Measurements from ENCODE around the gene CLEC12A. TPM values are rescaled to one million over a fixed set of nuclear protein-coding genes. Genes with fewer than 3 reads are reported as not detected.
"Not testable (repeated sequence)": the region's sequence is repeated elsewhere in the genome, so short reads cannot be mapped to it uniquely, and the experiment has no call there.

CLEC12A gene
- total and polyA plus RNA-seq, 5 experiments from 2014 or later = 0.15 to 0.31 TPM; not detected in 3

DNA sequence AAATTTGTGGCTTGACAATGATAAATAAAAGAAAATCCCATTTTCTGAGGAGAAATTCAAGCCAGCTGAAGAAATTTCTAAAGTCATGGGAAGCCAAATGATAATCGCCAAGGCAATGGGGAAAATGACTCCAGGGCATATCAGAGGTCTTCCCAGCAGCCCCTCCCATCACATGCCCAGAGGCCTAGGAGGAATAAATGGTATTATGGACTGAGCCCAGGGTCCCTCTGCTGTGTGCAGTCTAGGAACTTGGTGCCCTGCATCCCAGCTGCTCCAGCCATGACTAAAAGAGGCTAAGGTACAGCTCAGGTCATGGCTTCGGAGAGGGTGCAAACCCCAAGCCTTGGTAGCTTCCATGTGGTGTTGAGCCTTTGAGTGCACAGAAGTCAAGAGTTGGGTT, 4.4 kb downstream of the CLEC12A start:
- no peak for ATAC-seq
- Mint-ChIP-seq H3K27ac (no peak overlapping the region), H3K36me3 (peaks cover 0 to 20% (median 13%) of the 10 kb centered on the region in 3 donors), H3K4me1 (no peaks in the 10 kb centered on the region), H3K27me3 (peaks cover 0 to 31% (median 12%) of the 10 kb centered on the region in 5 donors), H3K4me3 (no peak overlapping the region), H3K9me3 (peaks cover 0 to 27% (median 15%) of the 10 kb centered on the region in 9 donors)
- POLR2A ChIA-PET = no interaction called here
- DNase-seq = no peak

DNA sequence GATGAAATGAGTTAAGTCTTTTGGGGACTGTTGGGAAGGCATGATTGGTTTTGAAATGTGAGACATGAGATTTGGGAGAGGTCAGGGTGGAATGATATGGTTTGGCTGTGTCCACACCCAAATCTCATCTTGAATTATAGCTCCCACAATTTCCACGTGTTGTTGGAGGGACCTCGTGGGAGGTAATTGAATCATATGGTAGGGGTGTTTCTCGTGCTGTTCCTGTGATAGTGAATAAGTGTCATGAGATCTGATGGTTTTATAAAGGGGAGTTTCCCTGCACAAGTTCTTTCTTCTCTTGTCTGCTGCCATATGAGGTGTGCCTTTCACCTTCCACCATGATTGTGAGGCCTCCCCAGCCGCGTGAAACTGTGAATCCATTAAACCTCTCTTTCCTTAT, 5.4 kb downstream of the CLEC12A start:
- DNase-seq, POLR2A ChIA-PET, H3K4me3 Mint-ChIP-seq, ATAC-seq, H3K27ac Mint-ChIP-seq, H3K4me1 Mint-ChIP-seq: not testable (repeated sequence)
- H3K9me3 Mint-ChIP-seq = peaks cover 0 to 27% (median 15%) of the 10 kb centered on the region in 9 donors
- H3K36me3 Mint-ChIP-seq = peaks cover 0 to 20% (median 13%) of the 10 kb centered on the region in 3 donors
- peaks cover 0 to 31% (median 12%) of the 10 kb centered on the region in 5 donors for H3K27me3 Mint-ChIP-seq

DNA sequence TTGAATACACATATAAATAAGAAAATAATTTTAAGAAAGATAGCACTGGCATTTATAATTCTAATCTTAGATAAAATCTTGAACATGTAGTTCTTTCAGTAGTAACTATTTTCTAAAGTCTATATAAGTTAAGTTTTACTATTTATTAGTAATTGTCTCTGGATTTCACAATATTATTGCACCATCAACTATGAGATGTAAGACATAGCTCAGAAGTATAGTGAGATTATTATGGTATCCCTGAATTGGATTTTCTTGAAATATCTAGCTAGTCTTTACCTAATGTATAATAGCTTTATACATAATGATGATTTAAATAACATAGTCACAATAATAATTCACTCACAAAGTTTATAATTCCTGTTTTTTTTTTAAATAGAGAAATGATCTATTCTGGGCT, 6.7 kb downstream of the CLEC12A start:
- H3K36me3 Mint-ChIP-seq = peaks cover 0 to 20% (median 13%) of the 10 kb centered on the region in 3 donors
- DNase-seq = no peak
- POLR2A ChIA-PET = no interaction called here
- no peak overlapping the region for H3K4me3 Mint-ChIP-seq
- no peaks in the 10 kb centered on the region for H3K4me1 Mint-ChIP-seq
- peaks cover 0 to 31% (median 12%) of the 10 kb centered on the region in 5 donors for H3K27me3 Mint-ChIP-seq
- H3K27ac Mint-ChIP-seq = no peak overlapping the region
- no peak for ATAC-seq
- peaks cover 0 to 27% (median 15%) of the 10 kb centered on the region in 9 donors for H3K9me3 Mint-ChIP-seq

DNA sequence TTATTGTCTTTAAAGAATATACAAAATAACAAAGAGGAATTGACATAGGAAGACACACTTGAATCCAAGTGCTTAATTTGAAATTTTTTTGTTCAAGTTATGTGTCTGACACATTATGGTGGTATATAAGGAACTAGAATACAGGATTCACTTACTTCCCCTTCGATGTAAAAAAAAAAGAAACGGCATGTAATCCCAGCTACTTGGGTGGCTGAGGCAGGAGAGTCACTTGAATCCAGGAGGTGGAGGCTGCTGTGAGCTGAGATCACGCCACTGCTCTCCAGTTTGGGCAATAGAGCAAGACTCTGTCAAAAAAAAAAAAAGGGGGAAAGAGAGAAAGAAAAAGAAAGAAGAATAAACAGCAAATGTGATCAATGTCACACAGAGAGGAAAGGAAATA, 8.9 kb downstream of the CLEC12A start:
- DNase-seq = no peak
- POLR2A ChIA-PET = no interaction called here
- Mint-ChIP-seq H3K27me3 (peaks cover 0 to 16% (median 3%) of the 10 kb centered on the region in 5 donors), H3K36me3 (peaks cover 0 to 16% (median 11%) of the 10 kb centered on the region in 3 donors), H3K4me1 (no peaks in the 10 kb centered on the region), H3K27ac (no peak overlapping the region), H3K4me3 (no peak overlapping the region), H3K9me3 (peaks cover 0 to 24% (median 13%) of the 10 kb centered on the region in 9 donors)
- no peak for ATAC-seq

DNA sequence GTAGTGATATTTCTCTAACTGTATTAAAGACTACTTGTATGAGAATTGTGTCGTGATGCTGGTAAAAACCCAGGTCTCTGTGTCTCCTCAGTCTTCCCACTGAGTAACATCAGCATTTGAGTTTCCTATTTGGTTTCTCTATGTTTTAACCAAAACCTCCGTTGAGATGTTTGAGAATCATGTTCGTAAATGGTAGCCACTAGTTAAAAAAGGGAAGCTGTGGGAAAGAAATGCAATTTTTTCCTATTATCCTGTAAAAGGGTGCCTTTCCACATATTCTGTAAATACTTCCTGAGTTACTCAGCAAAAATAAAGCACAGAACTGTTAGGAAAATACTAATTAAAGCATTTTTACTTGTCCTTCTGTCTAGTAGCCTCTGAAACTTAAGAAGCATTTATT, 20.7 kb downstream of the CLEC12A start:
- peaks cover 5 to 22% (median 8%) of the 10 kb centered on the region in 5 donors for H3K27me3 Mint-ChIP-seq
- DNase-seq = no peak
- POLR2A ChIA-PET = no interaction called here
- peaks cover 0 to 11% (median 0%) of the 10 kb centered on the region in 4 donors for H3K4me1 Mint-ChIP-seq
- no peak overlapping the region for H3K27ac Mint-ChIP-seq
- H3K4me3 Mint-ChIP-seq = no peak overlapping the region
- H3K36me3 Mint-ChIP-seq = no peaks in the 10 kb centered on the region
- ATAC-seq = no peak
- H3K9me3 Mint-ChIP-seq = peaks cover 0 to 4% (median 0%) of the 10 kb centered on the region in 9 donors

DNA sequence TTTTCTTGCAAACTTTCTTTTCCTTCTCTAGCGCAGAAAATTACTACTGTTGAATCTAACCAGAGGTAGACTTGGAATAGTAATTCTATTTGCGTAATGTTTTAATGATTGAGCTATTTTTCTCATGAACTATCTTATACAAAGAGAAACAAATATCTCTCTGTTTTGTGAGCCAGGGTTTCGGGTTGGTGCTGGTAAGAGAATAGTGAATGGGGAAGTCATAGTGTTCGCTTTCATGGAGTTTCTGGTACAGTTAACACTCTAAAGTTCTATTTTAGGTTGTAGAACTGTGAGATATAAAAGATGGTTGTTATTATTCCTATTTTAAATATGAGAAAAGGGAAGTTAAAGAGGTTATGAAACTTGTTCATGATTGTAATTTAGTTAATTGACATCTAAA, 21.1 kb downstream of the CLEC12A start:
- H3K4me1 Mint-ChIP-seq = peaks cover 0 to 11% (median 0%) of the 10 kb centered on the region in 4 donors
- H3K4me3 Mint-ChIP-seq = no peak overlapping the region
- H3K9me3 Mint-ChIP-seq = peaks cover 0 to 4% (median 0%) of the 10 kb centered on the region in 9 donors
- H3K36me3 Mint-ChIP-seq = no peaks in the 10 kb centered on the region
- POLR2A ChIA-PET = no interaction called here
- DNase-seq (no peak), ATAC-seq (no peak)
- no peak overlapping the region for H3K27ac Mint-ChIP-seq
- peaks cover 5 to 22% (median 8%) of the 10 kb centered on the region in 5 donors for H3K27me3 Mint-ChIP-seq

DNA sequence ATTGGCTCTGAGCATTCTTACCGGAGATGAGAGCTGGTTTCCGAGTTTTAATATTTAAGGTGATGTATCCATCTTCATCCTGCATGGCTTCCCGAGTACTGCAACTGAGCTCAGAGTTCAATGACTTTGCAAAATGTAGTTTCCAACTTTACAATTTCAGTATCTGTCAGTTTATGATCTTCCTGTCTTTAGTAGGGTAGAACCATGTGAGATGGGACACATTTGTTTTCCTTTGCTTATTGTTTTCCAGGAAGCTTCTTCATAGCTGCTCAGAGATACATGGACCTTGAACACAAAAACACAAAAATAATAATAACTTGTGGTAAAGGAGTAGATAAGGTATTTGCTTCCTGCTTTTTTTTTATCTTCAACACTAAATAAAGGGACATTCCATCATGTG, 27.8 kb downstream of the CLEC12A start, which contains the start of gene CLEC1B:
Gene CLEC1B (minus strand): TSS at position 106 of the 400 bp plus-strand sequence. CDS start 21 bp downstream, at position 85.
- Mint-ChIP-seq H3K36me3 (no peaks in the 10 kb centered on the region), H3K27me3 (peaks cover 0 to 7% (median 1%) of the 10 kb centered on the region in 5 donors), H3K4me3 (no peak within 1 kb of the TSS), H3K9me3 (no peaks in the 10 kb centered on the region), H3K27ac (no peak within 1 kb of the TSS), H3K4me1 (no peaks in the 10 kb centered on the region)
- POLR2A ChIA-PET = interaction anchor here (0.6 kb wide), 1 partner anchor 613 kb away, joined by 4 read pairs; no protein-coding TSS in a partner anchor
- DNase-seq = no peak
- ATAC-seq = no peak

DNA sequence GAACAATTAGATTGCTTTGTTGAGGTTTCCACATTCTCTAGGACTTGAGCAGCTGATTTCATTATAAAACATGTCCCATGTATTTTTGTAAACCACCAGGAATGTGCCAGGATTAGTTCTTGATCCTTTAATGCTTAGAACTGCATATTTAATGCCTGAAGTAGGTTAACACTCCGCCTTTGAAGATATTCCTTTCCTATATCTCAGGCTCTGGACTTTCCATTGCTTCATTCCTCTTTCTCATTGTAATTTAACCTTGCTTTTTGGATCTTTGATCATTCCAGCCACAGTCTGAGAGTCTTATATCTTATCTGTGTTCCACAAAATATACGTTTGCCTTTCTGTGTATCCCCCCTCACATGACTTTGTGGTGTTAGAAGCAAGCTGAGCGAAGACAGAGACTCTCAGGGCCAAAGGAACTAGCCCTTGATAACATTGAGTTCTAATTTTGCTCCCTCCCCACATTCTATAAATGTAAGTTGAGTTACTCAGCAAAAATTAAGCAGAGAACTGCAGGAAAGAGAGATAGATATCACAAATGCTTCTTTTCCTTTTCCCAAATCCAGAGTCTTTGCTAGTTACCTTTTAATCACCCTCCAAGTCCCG, 30.1 kb downstream of the CLEC12A start:
- Mint-ChIP-seq H3K27me3 (peaks cover 0 to 8% (median 3%) of the 10 kb centered on the region in 5 donors), H3K4me1 (no peaks in the 10 kb centered on the region), H3K4me3 (no peak overlapping the region), H3K9me3 (no peaks in the 10 kb centered on the region), H3K36me3 (no peaks in the 10 kb centered on the region), H3K27ac (no peak overlapping the region)
- ATAC-seq = no peak
- POLR2A ChIA-PET = interaction anchor here (0.7 kb wide), 1 partner anchor 35 kb away, joined by 5 read pairs; no protein-coding TSS in a partner anchor
- DNase-seq = no peak

DNA sequence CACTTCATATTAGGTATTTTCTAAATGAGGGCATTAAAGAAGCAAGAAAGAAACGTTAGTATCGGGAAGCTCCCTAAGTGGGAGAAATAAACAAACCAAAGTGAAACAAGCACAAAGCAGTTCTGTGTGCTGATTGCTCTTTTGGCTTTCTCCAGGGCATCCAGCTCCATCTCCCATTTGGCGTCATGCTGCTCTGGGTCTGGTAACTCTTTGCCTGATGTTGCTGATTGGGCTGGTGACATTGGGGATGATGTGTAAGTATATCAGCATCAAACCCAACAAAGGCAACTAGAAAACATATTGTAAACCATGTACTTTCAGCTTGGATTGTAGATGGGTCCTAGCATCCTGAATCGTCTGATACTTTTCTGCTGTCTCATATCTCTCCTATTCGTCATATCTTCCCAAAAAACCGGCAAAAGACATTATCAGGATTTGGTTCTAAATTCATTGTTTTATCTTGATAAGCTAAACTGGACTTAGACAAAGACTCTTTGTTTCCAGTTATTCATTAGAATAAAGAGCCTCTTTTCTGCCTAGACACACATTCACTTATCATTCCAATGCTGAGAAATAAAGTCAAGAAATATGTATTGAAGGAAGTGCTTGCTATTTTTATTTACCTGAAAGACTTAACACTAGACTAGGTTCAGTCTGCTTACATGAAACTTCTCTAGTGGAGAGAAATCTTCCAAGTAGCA, 41.6 kb downstream of the CLEC12A start:
- Mint-ChIP-seq H3K4me1 (no peaks in the 10 kb centered on the region), H3K27ac (no peak overlapping the region), H3K27me3 (peaks cover 6 to 20% (median 11%) of the 10 kb centered on the region in 5 donors), H3K9me3 (no peaks in the 10 kb centered on the region), H3K4me3 (no peak overlapping the region), H3K36me3 (no peaks in the 10 kb centered on the region)
- ATAC-seq (no peak), DNase-seq (no peak)
- POLR2A ChIA-PET = no interaction called here

DNA sequence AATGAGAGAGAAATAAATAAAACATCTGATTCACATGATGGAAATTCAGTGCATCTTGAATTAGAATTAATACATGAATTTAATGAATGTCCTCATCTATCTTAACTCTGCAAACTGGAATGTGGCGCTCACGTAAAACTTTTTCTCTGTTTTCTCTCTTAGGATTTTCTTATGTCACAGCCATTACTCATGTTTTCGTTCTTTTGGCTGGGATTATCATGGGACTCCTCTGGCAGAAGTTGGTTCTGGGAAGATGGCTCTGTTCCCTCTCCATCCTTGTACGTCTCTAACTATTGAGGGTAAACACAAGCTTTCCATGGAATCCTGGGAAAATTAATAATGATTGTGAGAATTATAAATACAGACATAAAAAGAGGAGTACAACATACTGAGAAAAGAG, 44.2 kb downstream of the CLEC12A start:
- H3K27me3 Mint-ChIP-seq = peaks cover 3 to 20% (median 8%) of the 10 kb centered on the region in 5 donors
- no peak for DNase-seq
- H3K9me3 Mint-ChIP-seq = no peaks in the 10 kb centered on the region
- no peaks in the 10 kb centered on the region for H3K4me1 Mint-ChIP-seq
- no peak for ATAC-seq
- H3K4me3 Mint-ChIP-seq = no peak overlapping the region
- no peak overlapping the region for H3K27ac Mint-ChIP-seq
- POLR2A ChIA-PET = no interaction called here
- H3K36me3 Mint-ChIP-seq = no peaks in the 10 kb centered on the region

DNA sequence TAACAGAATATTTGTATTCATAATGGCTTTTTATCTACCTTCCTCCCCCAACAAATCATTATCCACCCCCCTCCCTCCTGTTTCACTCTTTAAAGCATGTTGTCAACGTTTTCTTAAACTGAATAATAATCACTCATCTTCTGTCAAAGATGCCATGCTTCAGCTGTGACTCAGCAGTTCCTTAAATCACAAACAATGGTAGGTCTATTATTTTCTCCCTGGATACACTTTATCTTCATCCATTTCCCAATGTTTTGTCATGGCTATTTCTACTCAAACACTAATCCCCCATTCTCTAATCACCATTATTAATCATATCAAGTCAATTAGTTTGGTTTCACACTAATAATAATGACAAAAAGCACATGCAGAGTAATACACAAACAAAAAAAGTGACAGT, 45.7 kb downstream of the CLEC12A start:
- H3K4me3 Mint-ChIP-seq = no peak overlapping the region
- DNase-seq (no peak), ATAC-seq (no peak)
- no peak overlapping the region for H3K27ac Mint-ChIP-seq
- H3K9me3 Mint-ChIP-seq = no peaks in the 10 kb centered on the region
- H3K27me3 Mint-ChIP-seq = peaks cover 3 to 20% (median 5%) of the 10 kb centered on the region in 5 donors
- peaks cover 0 to 2% (median 0%) of the 10 kb centered on the region in 3 donors for H3K36me3 Mint-ChIP-seq
- H3K4me1 Mint-ChIP-seq = no peaks in the 10 kb centered on the region
- POLR2A ChIA-PET = no interaction called here

DNA sequence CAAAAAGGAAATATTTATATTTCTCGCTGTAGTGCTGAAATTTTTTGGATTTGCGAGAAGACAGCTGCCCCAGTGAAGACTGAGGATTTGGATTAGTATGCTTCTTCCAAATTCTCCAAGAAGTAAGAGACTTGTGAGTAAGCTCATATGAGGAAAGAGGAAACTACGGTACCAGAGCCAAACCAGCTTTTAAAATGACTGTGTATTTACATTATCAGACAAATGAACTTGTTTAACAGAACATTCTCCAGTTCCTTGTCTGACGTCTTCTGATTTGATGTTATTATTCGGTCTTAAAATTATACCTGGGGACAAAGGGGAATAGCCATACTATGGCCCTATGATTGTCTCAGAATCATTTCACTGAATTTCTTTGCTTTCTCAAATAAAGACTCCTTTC, 47.2 kb downstream of the CLEC12A start:
- H3K27ac Mint-ChIP-seq = no peak overlapping the region
- no peaks in the 10 kb centered on the region for H3K9me3 Mint-ChIP-seq
- H3K4me1 Mint-ChIP-seq = no peaks in the 10 kb centered on the region
- peaks cover 3 to 10% (median 3%) of the 10 kb centered on the region in 5 donors for H3K27me3 Mint-ChIP-seq
- ATAC-seq = no peak
- H3K4me3 Mint-ChIP-seq = no peak overlapping the region
- H3K36me3 Mint-ChIP-seq = peaks cover 0 to 2% (median 0%) of the 10 kb centered on the region in 3 donors
- no peak for DNase-seq
- POLR2A ChIA-PET = no interaction called here

DNA sequence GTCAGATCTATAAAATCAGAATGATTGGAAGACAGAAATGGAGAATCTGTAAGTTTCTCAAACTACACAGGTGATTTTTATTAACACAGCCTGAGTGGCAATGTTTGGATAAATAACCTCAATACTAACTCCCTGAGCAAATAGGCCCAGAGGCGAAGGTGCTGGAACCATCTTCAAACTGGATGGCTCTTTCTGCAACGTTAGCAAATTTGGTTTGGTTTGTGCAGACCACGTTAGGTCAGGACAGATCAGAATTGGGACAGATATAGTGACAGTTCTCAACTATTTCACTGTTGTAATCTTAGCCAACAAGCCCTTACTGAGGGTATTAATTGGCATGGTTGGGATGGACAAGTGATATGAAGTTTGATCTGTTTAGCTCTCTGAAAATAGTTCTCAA, 50.1 kb downstream of the CLEC12A start:
- peaks cover 0 to 2% (median 0%) of the 10 kb centered on the region in 3 donors for H3K36me3 Mint-ChIP-seq
- no peak overlapping the region for H3K27ac Mint-ChIP-seq
- H3K4me1 Mint-ChIP-seq = no peaks in the 10 kb centered on the region
- DNase-seq = no peak
- H3K4me3 Mint-ChIP-seq = no peak overlapping the region
- POLR2A ChIA-PET = no interaction called here
- H3K27me3 Mint-ChIP-seq = peaks cover 0 to 9% (median 2%) of the 10 kb centered on the region in 5 donors
- no peak for ATAC-seq
- H3K9me3 Mint-ChIP-seq = no peaks in the 10 kb centered on the region
